ENCODE data around the gene PSMD6. TPM values are rescaled to one million over a fixed set of nuclear protein-coding genes. Genes with fewer than 3 reads are reported as not detected.

PSMD6 gene
- total RNA-seq, 1 donor from 2014 or later: 73.7 TPM

DNA sequence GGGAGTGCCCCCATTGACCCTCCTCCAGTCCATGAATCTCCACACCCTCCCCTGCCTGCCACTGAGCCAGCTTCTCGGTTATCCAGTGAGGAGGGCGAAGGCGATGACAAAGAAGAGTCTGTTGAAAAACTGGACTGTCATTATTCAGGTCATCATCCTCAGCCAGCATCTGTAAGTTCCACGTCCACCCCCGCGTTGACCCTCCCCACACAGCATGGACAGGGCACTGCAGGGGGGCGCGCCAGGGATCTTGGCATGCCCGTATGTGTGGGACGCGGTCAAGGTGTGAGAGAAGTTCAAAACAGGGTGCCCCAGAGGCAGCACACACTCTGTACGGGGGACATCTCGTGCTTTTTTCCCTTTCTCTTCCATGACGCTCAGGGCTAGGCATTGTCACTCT lies 33.1 kb downstream of the PSMD6 start:
- DNase-seq (ENCODE audit: missing footprints) (no peak), ATAC-seq (no peak)
- intact Hi-C loops (cut with DNase I): loop anchor here (5.0 kb wide), 1 partner anchor 638 kb away; no protein-coding TSS in a partner anchor

DNA sequence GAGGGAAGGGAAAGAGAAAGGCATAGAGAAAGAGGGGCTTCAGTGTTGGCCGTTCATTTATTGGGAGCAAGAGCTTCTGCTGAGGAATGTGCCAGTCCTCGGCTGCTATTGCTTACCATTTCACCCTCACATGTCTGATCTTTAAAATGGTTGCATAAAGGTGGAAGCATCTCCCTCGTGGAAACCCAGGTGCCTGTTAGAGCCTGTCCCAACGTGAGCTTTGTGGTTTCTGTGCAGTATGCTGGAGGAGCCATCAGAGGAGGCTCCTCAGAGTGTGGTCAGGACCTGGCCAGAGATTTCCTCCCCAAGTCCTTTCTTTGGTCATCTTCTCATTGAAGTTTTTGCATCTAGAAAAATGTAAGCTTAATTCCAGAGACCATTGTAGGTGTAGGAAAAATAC lies 34.4 kb downstream of the PSMD6 start:
- intact Hi-C loops (cut with DNase I): no loop called here
- no peak for DNase-seq (ENCODE audit: missing footprints)
- ATAC-seq: no peak

DNA sequence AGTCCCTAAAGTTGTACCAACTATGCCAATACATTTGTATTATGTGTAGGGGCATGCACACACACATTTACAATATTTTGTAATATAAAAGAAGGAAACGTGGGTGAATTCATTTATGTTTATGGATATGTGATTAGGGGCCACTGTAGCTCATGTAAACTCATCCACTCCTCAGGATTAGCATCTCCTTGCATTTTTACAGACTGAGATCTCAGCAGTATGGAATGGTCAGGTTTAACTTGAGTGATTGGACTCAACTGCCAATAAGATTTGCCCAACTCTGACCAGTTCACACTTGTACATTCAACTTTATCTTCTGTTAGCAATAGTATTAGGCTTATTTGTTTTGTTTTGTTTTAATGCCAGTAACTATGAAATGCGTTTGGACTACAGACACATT lies 36.5 kb downstream of the PSMD6 start:
- intact Hi-C loops (cut with DNase I): no loop called here
- ATAC-seq (no peak), DNase-seq (ENCODE audit: missing footprints) (no peak)

DNA sequence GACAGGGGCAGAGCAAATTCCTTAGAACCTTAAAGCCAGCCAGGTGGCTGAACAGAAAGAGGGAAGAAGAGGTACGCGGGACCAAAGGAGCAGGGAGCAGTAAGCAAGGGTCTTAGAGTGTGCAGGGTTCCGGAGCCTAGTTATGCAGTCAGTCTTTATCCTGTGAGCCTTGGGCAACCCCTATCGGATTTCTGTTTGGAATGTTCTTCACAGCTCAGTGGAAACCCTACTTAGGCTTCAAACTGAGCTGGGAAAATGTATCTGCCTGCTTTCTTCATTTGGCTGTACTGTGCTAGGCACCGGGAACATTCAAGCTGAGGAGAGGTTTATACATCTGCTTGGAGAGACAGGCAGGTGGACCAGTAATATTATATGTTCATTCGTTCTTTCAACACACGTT lies 37.1 kb downstream of the PSMD6 start:
- intact Hi-C loops (cut with DNase I): no loop called here
- DNase-seq (ENCODE audit: missing footprints) (no peak), ATAC-seq (no peak)

DNA sequence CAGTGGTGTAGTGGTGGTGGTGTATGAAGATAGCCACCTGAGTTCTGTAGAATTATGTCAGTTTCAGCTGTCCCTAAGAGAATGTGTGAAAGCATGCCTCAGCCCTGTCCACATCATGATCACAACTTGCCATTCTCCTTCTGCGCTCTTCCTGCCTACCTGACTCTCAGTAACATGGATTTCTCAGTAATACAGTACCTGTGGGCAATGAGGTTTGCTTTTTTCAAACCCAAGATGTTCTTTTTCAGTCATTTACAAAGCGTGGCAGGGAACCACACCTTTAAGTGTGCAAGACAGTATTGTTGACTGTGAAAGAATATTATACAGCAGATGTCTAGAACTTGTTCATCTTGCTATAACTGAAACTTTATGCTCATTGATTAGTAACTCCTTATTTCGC lies 38.9 kb downstream of the PSMD6 start:
- DNase-seq (ENCODE audit: missing footprints): no peak
- no peak for ATAC-seq
- intact Hi-C loops (cut with DNase I): no loop called here

DNA sequence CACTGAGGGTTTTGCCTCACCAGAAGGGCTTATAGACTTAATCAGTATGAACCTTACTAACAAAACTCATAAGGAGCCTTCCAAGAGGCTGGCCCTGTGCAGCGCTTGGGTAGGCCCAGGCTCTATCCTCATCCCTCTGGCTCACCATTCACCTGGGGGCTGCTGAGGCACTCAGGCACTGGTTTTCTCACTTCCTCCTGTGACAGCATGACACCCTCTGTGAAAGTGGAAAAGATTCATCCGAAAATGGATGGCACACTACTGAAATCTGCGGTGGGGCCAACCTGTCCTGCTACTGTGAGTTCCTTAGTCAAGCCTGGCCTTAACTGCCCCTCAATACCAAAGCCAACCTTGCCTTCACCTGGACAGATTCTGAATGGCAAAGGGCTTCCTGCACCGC lies 41.3 kb downstream of the PSMD6 start:
- ATAC-seq (no peak), DNase-seq (ENCODE audit: missing footprints) (no peak)
- intact Hi-C loops (cut with DNase I): no loop called here

DNA sequence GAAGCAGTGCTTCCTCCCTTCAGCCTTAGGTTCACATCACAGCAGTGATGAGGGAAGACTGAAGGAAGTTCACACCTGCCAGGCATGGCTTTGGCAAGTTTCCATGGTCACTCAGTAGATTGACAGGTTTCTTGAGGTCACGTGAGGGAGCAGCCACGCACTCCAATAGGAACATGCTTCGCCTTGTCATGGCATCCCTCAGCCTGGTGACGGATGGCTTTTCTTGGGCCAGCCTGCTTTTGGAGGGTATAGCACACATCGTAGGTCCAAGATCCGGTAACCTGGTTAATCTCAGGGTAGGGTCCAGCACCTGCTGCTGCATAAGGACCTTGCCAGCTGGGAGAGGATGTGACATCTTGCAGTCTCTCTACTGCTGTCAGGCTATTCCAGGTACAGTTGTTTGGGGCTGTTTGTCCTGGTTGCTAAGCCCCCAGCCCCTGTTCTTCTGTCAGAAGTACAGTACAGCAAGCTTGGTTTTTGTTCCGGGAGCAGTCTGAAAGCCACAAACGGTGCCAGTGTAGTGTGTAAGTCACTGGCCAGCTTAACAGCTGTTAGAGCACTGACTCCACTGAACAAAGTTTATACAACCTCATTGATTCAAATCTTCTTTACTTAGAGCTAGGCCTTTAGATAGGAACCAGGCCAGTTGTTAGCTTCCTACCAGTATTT lies 42.3 kb downstream of the PSMD6 start:
- ATAC-seq (no peak), DNase-seq (ENCODE audit: missing footprints) (no peak)
- intact Hi-C loops (cut with DNase I): no loop called here

DNA sequence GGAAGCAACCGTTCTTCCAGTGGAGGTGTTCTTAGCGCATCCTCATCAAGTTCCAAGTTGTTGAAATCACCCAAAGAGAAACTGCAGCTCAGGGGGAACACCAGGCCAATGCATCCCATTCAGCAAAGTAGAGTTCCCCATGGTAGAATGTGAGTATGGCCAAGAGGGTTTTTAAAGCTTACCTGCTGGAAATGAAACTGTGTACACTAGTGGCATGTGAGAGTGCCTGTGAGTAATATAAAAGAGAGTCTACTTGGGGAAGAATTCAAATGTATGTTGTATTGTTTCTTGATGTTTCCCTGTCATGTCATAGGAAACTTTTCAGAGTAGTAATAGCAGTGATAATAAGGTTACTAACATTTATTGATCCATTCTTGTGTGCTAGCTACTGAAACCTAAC lies 43.3 kb downstream of the PSMD6 start:
- DNase-seq (ENCODE audit: missing footprints): no peak
- intact Hi-C loops (cut with DNase I): no loop called here
- no peak for ATAC-seq

DNA sequence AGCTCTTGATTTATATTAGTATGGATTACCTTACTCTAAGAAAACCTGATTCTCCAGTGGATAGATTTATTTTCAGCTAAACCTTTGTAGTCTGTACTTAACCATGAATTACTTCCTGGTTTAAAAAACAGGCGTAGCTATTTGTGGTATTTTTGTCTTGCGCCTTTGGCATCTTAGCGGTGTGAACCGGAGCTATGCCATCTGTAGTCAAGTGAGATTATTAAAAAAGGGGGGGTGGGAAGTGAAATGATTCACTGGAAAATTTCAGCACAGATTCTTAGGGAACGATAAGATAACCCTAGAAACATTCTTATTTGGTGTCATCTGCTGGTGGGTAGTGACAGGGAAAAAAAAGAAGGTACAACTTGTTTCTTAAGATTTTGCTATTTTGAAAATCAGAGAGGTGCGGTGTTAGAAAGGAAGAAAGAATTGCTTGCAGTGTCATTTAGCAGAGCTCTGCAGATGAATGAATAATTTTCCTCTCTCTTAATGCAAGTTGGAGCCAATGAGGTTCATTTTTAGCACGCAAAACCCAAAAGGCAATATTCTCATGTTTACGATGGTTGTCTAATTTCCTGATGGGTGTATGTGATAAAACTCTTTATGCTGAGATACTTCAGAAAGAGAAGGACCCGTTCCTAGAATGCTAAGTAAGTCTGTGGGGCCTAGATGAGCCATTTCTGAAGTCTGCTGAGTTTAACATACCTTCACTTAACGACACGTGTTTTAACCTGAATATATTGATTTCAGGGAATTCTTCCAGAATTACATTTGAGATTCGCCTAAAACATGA lies 44.0 kb downstream of the PSMD6 start:
- intact Hi-C loops (cut with DNase I): no loop called here
- DNase-seq (ENCODE audit: missing footprints) (no peak), ATAC-seq (no peak)

DNA sequence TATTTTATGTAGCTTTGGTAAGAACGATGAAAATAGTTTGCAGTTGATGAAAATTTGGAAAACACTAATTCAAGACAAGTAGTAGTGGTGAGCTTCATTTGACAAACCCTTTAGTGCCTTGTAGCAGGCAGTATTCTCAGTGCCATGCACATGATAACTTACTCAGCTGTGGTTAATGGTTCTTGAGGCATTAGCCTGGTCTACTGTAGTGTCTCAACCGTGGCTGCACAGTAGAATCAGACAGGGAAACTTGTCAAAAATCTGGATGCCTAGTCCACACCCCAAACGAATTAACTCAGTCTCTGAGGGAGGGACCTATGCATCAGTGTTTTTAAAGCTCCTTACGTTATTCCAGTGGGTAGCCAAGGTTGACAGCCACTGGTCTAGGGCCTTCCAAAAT lies 45.4 kb downstream of the PSMD6 start:
- DNase-seq (ENCODE audit: missing footprints) (no peak), ATAC-seq (no peak)
- intact Hi-C loops (cut with DNase I): no loop called here

DNA sequence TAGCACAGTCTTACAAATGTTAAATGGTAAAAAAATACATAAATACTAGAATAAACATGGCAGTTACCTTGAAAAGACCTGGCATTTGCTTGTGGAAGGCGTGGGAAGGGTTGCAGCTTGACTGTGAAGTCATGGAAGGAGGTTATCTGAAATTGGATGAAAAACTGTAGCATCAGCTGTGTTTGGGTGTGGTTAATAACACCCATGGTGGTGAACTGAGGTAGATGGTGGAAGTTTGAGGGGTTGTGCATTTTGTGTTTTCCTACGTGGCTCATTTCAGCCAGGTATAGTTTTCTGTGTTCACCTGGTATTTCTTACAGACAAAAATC lies 46.5 kb downstream of the PSMD6 start:
- ATAC-seq: no peak
- DNase-seq (ENCODE audit: missing footprints): no peak
- intact Hi-C loops (cut with DNase I): no loop called here

DNA sequence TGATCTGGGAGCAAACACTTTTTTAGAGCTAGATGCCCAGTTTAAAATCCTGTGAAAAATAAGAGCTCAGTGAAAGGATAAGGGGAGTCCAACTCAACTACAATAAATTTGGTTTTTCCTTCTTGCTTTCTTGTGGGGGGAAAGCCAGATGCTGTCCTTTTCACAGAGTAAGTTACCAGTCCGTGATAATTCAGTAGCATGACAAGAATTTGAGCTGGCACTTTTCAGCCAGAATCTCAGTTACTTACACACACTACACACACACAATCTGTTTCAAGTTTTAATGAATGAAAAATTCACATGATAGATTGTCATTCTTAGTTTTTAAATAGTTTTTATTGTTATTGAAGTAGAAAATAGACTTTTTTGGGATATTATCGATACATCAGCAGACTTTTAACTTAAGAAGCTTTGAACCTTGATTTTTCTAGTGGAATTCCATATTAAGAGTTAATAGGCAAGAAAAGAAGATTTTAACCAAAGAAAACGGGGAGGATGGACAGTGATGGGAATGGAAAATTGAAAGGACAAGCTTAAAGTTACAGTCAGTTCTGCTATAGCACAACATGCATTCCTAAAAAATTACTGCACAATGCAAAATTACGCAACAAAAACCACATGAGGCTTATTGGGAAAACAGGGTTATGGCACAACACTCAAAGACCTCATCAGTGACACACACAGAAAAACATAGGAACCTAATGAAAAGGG lies 47.0 kb downstream of the PSMD6 start:
- DNase-seq (ENCODE audit: missing footprints) (no peak), ATAC-seq (peak; percentile 73)
- intact Hi-C loops (cut with DNase I): no loop called here

DNA sequence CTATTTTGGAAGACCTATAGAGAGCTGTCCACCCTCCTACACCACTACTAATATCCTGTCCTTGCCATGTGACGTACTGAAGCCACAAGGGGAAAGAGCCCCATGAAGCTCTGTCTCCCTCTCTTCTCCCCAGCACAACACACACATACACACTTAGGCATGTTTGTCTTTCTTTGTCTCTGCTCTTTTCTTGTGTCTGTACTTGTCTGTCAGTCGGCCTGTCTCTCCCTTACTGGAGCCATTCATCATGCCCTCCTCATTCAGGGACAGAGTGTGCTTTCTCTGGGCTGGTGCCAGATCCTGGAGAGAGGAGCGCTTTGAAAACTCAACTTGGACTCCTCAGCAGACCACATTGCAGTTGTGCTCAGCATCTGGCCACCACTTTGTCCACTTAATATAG lies 47.6 kb downstream of the PSMD6 start:
- DNase-seq (ENCODE audit: missing footprints): peak; percentile 68
- ATAC-seq: peak; percentile 89
- intact Hi-C loops (cut with DNase I): no loop called here

DNA sequence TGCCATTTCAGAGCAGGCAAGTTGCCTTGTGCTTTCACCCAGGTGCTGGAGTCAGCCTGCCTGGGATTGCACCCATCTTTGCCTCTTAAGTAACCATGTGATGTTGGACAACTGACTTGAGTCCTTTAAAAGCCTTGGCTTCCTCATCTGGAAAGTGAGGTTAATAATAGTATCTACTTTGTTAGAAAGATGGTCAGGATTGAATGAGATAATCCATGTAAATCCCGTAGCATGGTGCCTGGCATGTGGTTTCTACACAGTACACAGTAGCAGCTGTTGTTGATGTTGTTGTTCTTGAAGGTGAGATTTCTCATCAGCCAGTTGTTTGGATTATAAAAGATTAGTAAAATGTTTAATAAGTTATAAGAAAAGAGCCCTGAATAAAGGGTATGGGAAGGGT lies 48.8 kb downstream of the PSMD6 start:
- ATAC-seq: no peak
- no peak for DNase-seq (ENCODE audit: missing footprints)
- intact Hi-C loops (cut with DNase I): no loop called here

DNA sequence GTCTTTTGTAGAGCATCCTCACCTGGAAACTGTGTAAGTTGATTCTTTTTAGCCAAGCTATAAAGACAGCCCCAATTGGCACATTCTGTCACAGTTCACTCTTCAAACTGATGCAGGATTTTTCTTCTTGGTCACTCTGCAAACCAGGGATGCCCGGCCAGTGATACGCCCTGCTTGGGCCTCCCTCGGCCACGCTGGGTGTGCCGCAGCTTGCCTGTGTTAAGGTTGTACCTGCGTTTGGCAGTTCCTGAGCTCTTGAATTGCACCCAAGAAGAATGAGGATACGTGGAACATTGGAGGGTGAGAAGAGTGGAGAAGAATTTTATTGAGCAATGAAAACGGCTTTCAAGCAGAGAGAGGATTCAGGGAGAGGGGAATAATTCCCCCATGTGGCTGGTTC lies 49.9 kb downstream of the PSMD6 start:
- intact Hi-C loops (cut with DNase I): no loop called here
- ATAC-seq: no peak
- no peak for DNase-seq (ENCODE audit: missing footprints)

DNA sequence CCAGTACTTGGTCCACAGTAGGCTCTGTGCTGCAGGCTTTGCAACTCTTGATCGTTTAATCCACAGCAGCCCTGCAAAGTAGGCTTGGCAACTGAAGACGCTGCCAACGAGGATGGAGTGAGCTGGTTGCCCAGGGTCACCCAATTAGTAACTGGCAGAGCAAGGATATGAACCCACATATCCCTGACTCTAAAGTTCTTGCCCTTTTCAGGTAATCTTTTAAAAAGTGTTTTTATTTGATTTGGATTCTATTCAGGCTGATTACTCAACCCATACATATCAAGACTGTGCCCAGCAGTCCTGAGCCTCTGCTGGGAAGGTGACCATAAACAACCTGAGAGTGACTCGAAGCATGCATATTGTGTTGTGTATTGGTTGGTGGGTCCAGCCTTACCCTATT lies 50.3 kb downstream of the PSMD6 start:
- intact Hi-C loops (cut with DNase I): no loop called here
- ATAC-seq (no peak), DNase-seq (ENCODE audit: missing footprints) (no peak)

DNA sequence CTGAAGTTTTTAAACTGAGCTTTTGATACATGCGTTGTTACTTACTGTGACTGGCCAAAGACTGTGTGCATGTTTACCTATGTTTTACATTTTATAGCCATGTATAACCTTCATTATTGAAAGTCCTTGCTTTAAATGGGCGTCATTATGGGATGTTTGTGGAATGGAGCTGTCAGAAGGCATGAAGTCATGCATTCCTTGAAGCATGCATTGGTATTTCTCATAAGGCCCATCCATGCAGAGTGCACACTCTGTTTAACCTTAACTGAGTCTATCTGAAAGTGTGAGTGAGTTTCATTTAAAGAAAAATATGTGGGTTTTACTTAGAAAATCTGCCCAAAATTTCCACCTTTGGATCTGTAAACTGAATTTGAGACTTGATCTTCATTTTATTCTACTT lies 51.1 kb downstream of the PSMD6 start:
- intact Hi-C loops (cut with DNase I): no loop called here
- ATAC-seq: no peak

DNA sequence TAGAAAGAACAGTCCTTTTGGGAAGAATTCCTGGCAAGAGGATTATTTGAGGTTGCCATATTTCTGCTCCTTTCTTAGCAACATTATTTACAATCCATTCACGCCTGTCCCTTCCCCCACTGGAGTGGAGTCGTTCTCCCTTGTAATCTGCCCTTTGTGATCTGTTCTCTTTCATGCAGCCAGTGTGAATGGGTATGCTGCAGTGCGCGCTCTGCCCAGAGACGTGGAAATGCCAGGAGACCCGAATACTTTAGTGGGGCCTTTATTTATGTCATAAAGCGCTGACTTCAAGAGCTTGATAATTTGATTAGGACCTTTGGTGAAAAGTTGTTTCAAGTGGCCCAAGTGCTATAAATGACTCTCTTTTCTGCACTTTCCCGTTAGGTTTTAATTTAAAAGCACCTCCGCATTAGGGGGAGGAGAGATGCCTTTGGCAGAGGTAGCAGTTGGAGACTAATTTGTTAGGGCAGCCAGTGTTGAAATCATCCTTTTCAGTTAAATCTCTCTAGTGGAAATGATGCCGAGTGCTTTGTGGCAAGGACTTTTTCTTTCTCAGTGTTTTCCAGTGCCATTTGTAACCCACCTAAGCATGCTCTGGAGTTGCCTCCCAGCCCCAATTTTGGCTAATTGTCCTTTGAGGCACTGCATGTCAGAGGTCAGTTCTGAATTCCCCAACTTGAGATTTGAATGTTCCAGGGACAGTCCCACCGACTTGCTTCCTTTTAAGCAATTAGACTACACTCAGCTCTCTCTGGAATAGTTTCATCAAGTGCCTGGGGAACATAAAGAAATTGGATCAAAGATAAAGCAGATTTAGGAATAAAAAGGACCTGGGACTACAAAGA lies 52.4 kb downstream of the PSMD6 start:
- intact Hi-C loops (cut with DNase I): no loop called here
- ATAC-seq (peak; percentile 24), DNase-seq (ENCODE audit: missing footprints) (no peak)

More for the DNA sequence above, 51.1 kb downstream of the PSMD6 start:
- DNase-seq (ENCODE audit: missing footprints): no peak

DNA sequence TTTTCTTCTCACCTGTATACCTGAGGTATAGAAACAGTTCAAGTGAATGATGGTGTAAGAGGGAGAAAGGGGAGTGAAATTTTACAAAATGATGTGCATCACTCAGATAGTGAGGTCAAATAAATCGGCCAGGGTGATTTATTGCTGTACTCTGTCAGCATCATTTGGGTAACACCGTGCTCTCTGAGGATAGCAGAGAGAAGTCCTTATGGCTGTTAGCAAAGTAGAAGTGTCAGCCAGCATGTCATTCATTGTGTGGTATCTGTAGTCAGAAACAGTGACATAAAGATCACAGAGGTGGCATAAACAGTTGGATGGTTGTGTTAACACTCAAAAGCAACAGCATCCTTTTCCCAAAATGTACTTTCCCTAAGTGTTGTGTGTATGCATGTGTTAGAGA lies 53.4 kb downstream of the PSMD6 start:
- DNase-seq (ENCODE audit: missing footprints) (no peak), ATAC-seq (peak; percentile 68)
- intact Hi-C loops (cut with DNase I): no loop called here
